ENCODE results near the gene CSNK1G2.

The CSNK1G2 gene

GRCh38 chr19:1945899-1946298 is 4.9 kb downstream of the CSNK1G2 start:
- FAIRE-seq, result no peak

DNA sequence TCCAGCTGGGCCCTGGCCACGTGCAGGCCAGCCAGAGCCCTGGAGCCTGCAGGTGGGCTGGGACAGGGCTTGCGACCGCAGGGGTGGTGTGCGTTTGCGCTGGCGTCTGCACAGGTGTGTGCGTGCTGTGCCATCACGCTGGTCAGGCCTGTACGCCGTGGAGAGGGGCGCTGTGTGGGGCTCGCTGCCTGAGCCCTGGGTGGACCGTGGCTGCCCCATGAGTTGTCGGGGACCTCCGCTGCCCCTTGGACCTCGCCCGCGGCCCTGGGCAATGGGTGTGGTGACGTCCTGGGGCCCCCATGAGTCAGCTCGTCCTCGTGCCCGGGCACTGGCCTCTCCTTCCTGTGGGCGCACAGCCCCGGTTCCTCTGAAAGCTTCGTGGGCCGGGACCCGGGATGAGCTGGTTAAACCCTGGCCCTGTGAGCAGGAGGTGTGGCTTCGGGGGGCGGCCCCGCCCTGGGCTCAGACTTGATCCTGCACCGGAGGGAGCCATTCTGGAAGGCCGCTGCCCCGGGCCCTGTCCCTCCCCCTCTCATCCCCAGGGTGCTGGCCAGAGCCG is 6.8 kb downstream of the CSNK1G2 start:
- FAIRE-seq, result no peak

DNA sequence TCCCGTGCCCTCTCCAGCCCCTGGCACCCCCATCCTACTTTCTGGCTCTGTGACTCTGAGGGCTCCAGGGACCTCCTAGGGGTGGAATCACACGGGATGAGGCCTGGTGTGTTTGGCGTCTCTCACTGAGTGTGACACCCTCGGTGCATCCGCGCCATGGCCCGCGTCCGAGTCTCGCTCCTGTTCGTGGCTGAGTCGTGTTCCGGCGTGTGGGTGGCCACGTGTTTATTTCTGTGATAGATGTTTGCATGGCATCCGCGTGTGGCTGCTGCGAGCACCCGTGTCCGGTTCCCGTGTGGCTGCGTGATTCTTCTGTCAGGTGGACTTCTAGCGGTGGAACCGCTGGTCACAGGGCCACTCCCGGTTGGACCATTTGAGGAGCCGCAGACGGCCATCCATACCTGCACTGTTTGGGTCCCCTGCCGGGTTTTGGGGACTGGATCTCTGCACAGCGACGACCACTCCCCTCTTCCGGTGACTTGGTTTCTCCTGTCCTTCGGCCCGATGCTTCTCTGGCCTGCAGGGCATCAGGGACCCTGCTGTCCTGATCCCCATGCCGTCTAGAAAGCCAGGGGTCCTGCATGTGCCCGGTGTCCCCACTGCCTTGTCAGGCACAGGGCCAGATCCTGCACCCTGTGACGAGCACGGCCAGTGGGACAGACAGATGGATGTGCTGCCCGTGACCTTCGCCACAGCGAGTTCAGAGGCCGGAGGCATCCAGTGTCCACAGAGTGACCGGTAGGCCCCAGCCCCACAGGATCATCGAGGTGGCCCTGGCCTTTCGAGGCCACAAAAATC is 8.5 kb downstream of the CSNK1G2 start:
- FAIRE-seq, result no peak

DNA sequence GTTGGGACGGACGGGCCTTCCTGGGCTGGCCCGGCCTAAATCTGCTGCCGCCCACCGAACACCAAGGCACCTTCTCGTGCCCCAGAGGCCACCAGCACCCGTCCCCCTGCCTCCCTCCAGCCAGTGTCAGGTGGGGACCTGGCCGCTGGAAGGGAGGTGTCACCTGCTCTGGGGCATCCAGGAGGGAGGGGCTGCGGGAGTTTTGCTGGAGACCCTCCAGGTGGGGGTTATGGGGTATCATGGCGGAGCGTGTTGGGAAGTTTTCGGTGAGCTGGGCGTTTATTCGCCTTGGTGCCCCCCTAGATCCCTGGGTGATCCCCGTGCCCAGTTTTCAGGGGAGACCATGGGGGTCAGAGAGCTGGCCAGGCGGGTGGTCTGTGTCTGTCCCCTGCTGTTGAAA is 9.7 kb downstream of the CSNK1G2 start:
- FAIRE-seq, result no peak

- no peak for FAIRE-seq
These were observed 11.7 kb downstream of the CSNK1G2 start for GRCh38 chr19:1952635-1953034.

DNA sequence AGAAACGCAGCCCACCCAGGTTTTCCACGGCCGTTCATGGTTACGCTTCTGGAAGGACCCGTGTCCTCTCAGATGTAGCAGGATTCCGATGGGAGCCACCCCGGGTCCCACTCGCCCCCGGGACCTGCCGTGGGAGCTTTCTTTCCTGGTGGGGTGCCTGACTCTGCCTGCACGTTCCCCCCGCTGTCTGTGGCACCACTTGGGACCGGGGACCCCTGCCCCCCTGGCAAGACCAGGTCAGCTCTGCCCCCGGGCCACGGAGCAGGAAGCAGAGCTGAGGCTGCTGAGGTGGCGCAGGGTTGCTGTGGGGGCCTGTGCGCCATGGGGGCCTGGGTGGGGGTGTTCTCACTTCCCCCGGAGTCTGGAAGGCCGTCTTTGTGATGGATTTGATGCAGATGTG is 12.1 kb downstream of the CSNK1G2 start:
- FAIRE-seq, result no peak

DNA sequence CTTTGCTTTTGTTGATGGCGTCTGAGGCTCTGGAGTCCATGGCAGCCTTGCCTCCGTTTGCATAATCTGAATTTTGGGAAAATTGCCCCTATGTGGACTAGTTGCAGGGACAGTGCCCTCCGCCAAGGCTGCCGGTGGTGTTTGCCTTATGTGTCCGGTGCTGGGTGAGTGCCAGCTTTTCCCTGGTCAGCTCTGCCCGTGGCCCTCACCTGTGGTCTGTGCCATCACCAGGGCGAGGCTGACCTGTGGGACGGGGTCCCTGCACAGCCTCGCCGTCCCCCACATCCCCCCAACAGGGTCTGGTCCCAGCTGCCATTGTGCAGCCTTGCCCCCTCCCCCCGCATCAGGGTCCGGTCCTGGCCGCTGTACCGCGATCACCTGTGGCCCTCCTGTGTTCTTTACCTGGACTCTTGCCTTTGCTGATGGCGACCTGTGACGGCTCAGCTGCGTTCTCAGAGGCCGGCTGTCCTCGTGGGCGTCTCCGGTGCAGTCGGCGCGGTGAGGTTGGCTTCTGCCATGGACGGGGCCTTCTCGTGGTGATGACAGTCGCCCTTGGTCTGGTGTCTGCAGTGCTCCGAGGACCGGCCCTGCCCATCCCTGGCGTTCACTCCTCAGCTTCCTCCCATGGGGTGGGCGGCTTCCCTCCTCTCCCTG is 12.6 kb downstream of the CSNK1G2 start:
- FAIRE-seq, result no peak

- no peak for FAIRE-seq
These were observed 13.6 kb downstream of the CSNK1G2 start for GRCh38 chr19:1954532-1954933.

DNA sequence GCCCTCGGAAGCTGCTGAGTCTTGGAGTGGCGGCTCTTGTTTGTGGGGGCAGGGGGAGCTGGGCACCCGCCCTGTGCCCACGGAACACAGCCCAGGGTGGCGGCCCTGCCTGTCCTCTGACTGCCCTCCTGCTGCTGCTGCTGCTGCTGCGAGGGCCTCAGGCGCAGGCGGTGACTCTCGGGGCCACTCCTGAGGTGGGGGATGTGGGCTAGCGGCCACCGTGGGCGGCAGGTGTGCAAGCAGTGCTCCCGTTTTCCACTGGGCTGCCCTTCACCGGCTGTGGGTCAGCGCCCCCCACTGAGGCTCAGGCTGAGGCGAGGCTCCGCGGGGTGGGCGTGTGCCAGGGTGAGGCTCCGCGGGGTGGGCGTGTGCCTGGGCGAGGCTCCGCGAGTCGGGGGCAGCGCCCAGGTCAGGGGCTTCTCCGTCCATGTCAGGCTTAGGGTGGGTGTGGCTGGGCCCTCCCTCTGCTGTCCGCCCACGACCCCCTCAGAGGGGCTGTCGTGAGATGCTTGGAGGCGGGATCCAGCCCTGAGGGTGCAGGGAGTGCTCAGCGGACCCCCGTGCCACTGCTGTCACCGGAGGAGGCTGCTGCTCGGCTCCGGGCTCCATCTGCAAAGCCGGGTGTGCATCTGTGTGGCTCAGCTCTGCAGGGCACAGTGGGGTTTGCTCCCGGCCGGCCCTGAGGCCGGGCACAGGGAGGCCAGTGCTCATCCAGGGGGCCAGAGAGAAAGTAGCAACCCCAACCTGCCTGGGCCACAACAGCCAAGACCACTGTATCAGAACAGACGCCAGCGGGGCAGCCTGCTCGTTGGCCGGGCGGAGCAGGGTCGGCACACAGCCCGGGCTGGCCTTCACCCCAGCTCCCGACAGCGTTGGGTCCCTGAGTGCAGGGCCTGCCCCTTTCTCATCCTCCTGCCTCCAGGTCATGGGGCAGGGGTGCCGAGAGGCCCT is 14.5 kb downstream of the CSNK1G2 start:
- FAIRE-seq, result no peak

DNA sequence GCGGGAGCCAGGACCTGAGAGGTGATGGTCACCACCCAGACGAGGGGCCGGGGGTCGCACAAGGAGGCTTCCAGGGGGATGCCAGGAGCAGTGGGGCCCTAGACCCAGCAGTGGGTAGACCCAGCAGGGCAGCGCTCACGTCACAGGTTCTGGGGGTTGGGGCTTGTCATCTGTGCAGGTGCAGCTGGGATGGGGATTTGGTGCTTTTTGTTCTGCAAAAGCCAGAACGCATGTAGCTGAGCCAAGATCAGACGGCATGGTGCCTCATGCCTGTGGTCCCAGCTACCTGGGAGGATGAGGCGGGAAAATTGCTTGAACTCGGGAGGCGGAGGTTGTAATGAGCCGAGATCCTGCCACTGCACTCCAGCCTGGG is 15.1 kb downstream of the CSNK1G2 start:
- FAIRE-seq, result no peak

DNA sequence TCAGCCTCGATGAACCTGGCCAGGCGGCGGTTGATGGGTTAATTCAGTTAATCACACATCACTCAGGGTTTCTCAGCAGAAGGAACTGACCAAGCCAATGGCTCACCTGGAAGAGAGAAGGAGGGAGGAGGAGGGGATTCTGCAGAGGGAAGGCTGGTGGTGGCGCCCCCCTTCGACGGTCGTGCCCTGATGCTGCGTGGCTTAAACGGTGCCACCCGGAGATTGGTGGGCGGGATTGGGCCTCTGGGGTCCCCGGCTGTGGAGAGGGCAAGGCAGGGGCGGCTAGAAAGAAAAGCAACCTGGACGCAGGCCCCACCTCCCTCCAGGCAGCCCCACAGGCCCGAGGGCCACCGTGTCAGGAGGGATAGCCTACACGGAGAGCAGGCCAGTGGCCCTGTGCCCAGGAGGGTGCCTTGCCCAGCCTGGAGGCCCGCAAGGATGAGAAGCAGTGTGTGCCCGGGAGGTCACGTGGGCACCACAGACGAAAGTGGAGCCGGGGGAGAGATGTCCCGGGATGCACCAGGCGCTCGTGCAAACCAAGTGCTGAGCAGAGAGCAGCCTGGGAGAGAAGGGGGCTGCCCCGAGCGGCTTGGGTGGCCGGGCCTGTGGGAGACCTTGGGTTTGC is 16.0 kb downstream of the CSNK1G2 start:
- no peak for FAIRE-seq

GRCh38 chr19:1957562-1958248 is 16.7 kb downstream of the CSNK1G2 start:
- no peak for FAIRE-seq

DNA sequence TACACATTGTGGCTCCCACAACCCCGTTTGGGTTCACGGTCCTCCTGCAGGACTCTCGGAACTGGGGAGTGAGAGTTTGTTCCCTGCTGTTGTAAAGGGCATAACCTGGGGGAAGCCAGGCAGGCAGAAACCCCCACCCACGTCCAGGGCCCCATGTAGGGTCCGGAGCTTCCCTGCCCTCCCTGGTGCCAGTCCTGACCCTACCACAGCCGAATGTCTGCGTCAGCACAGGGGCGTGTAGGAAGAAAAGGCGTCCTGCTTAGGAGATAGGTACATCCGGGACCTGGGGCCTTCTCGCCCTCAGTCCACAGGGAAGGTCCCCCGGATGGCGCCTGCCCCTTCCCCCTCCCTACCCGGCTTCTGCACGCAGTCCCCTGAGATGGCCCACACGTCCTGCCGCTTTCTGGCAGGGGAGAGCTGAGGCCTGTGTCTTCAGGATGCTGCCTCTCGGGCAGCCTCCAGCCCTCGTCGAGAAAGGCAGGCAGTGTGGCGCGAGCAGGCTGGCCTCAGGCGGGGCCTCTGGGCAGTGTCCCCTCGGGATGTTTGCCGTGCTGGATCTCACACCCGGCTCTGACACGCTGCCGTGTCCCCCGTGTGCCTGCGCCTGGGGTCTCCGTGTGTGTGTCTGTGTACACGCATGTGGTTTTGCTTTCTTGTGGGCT is 19.1 kb downstream of the CSNK1G2 start:
- no peak for FAIRE-seq

DNA sequence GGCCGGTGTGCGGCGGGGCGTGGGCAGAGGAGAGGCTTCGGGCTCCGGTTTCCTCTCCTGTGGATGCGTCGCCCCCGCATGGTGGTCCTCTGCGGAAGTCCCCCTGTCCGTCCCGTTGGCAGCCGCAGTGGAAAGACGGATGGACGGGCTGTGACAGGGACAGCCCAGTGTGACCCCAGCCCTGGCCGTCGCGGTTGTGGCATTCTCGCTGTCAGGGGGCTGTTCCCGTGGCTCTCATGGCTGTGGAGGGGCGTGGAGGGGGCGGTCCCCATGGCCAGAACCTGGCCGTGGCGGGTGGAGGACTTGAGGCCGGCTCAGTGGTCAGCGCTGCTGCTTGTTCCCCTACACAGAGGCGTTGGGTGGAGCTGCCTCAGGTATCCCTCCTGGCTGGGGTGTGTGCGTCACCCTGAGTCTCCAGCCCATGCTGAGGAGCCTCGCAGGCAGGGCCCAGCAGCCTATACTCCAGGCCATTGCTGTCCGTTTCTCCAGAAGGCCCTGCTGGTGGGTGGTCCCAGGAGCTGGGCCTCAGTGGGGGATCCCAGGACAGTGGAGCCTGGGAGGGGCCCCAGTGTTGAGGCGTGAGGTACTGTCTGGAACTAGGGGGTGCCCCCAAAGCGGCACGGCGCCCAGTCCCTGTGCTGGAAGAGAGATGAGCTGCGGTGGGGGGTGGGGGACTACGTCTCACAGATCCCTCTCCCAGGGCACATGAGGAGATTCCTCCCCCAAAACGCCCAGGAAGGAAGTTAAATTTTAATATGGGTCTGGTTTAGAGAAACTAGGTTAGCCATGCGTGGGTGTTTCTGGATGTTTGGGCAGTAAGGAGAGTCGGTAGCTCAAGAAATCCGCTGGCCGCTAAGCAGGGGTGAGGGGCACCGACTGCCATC is 20.3 kb downstream of the CSNK1G2 start:
- FAIRE-seq, result no peak

- no peak for FAIRE-seq
These were observed 21.7 kb downstream of the CSNK1G2 start for GRCh38 chr19:1962674-1963073.

DNA sequence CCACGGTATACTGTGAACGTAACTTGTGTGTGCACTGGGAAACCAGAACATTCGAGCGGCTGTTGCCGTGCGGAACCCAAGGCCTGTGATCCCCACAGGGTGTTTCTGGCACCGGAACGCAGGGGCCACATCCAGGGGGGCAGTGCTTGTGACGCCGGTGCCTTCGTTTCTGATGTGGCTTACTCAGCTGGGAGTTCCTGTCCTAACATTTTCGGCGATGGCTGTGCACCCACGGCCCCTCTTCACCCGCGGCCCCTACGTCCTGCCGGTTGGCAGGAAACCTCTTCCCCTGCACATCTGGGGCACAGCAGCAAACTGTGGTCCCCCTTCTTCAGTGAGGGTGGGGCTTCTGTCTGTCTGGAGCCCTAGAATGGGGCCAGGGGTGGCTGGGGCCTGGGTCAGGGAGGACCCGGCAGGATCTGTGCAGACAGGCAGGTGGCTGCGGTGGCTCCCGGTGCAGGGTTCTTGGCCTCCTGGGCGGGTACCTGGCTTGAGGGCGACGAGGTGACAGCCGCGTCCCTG is 26.2 kb downstream of the CSNK1G2 start:
- FAIRE-seq, result no peak

GRCh38 chr19:1968279-1969175 is 27.6 kb downstream of the CSNK1G2 start:
- no peak for FAIRE-seq

- no peak for FAIRE-seq
These were observed 28.4 kb downstream of the CSNK1G2 start for GRCh38 chr19:1969176-1970002.
